HepG2 (cell line): ENCODE results near the gene BIRC6. TPM values are rescaled to one million over a fixed set of nuclear protein-coding genes. Genes with fewer than 3 reads are reported as not detected.

ENCODE experiments used
- ATAC-seq: fragments of 200-7000 bp; cut with Tn5 transposase; 3 replicates; pipeline ENCODE4 v1.9.1; 2020; ENCODE audit warnings: mild to moderate bottlenecking, moderate library complexity
- BruUV-seq: library from RNA; stranded (reverse); fragments of 400-500 nt; replicated peaks from 2 replicates; lab custom pipeline; 2021; lab: Mats Ljungman, UMichigan
- CTCF ChIA-PET: fragments of 300-600 bp; formaldehyde crosslinking; extraction: SDS; loops from one replicate; lab custom pipeline; 2021; ENCODE audit warnings: low total read pairs, inconsistent platforms, low intra/inter-chr PET ratio; lab: Yijun Ruan, JAX
- POLR2A ChIA-PET: fragments of 350-600 bp; sonication (Branson Sonifier 250); formaldehyde crosslinking; loops from one replicate; lab custom pipeline; 2020; ENCODE audit warnings: antibody characterized with exemption, inconsistent platforms; lab: Yijun Ruan, JAX
- DNase-seq: peaks from one replicate; pipeline ENCODE4 v3.0.0-alpha.2; 2015; ENCODE audit warnings: low spot score
- FAIRE-seq: peaks from 3 replicates; lab custom pipeline; 2011; peaks lifted over from hg19 to GRCh38; lab: Jason Lieb, UNC
- H2AFZ ChIP-seq: one replicate; pipeline ENCODE4 v1.6.1; 2011; ENCODE audit warnings: low read length, inconsistent platforms
- H3K27ac ChIP-seq: fragments of 300-600 bp; 3 replicates; pipeline ENCODE4 v1.8.0; 2011; ENCODE audit warnings: mixed run types, mild to moderate bottlenecking, mixed read lengths, low read length, inconsistent platforms; ENCODE audit not compliant: insufficient read depth; ENCODE audit errors: extremely low read length
- H3K27me3 ChIP-seq, 2 experiments: fragments of 200-600 bp in 1 of 2; 2 replicates in 1 of 2; 3 replicates in 1 of 2; pipeline versions ENCODE4 v1.6.0 to v1.8.0; 2011; ENCODE audit warnings: low read length in 2 of 2, mild to moderate bottlenecking in 2 of 2, moderate library complexity in 2 of 2, inconsistent platforms in 1 of 2; ENCODE audit not compliant: insufficient read depth in 2 of 2, control insufficient read depth in 1 of 2
- H3K36me3 ChIP-seq, 2 experiments: fragments of 200-600 bp in 1 of 2; replicated peaks in 1 of 2; 2 replicates in 1 of 2; 3 replicates in 1 of 2; pipeline versions ENCODE4 v1.5.1 to v1.8.0; 2011; ENCODE audit warnings: low read length in 2 of 2, inconsistent platforms in 1 of 2; ENCODE audit not compliant: insufficient read depth in 2 of 2, control insufficient read depth in 1 of 2
- H3K4me1 ChIP-seq: 2 replicates; pipeline ENCODE4 v1.5.1; 2012; ENCODE audit warnings: low read length, inconsistent platforms; ENCODE audit not compliant: insufficient read depth
- H3K4me2 ChIP-seq: 2 replicates; pipeline ENCODE4 v1.6.0; 2011; ENCODE audit warnings: low read depth, low read length, inconsistent platforms
- H3K4me3 ChIP-seq, 3 experiments: fragments of 200-600 bp in 1 of 3; sonication (generic), shearing (Covaris generic) in 1 of 3; replicated peaks in 1 of 3; 2 replicates each; pipeline ENCODE4 v1.5.1; 2011 to 2016; ENCODE audit warnings: low read length in 3 of 3, inconsistent platforms in 2 of 3, low read depth in 2 of 3, mild to moderate bottlenecking in 2 of 3, control low read depth in 1 of 3, mixed read lengths in 1 of 3; ENCODE audit not compliant: insufficient read depth in 1 of 3
- H3K79me2 ChIP-seq: one replicate; pipeline ENCODE4 v1.6.1; 2011; ENCODE audit warnings: low read length, inconsistent platforms; ENCODE audit not compliant: insufficient read depth
- H3K9ac ChIP-seq: 2 replicates; pipeline ENCODE4 v1.6.0; 2011; ENCODE audit warnings: mild to moderate bottlenecking, low read depth, low read length, inconsistent platforms; ENCODE audit not compliant: insufficient read depth
- H3K9me3 ChIP-seq: 2 replicates; pipeline ENCODE4 v1.5.1; 2012; ENCODE audit warnings: mild to moderate bottlenecking, low read length
- H4K20me1 ChIP-seq: 2 replicates; pipeline ENCODE4 v1.6.0; 2011; ENCODE audit warnings: inconsistent platforms, mild to moderate bottlenecking, low read length, moderate library complexity; ENCODE audit not compliant: insufficient read depth
- CBFB ChIP-seq: sonication (generic); formaldehyde crosslinking; IDR thresholded peaks from 2 replicates; pipeline ENCODE4 v1.4.0; 2020; ENCODE audit warnings: missing genetic modification reagents
- DR1 ChIP-seq: sonication (generic); formaldehyde crosslinking; IDR thresholded peaks from 2 replicates; pipeline ENCODE4 v1.8.0; 2021; ENCODE audit warnings: mild to moderate bottlenecking, missing genetic modification reagents, inconsistent platforms
- HOXA9 ChIP-seq: sonication (generic); formaldehyde crosslinking; IDR thresholded peaks from 2 replicates; pipeline ENCODE4 v1.8.1; 2022; ENCODE audit warnings: missing genetic modification reagents, mild to moderate bottlenecking, moderate library complexity, borderline replicate concordance
- IRX3 ChIP-seq: sonication (generic); formaldehyde crosslinking; IDR thresholded peaks from 2 replicates; pipeline ENCODE4 v1.8.1; 2023; ENCODE audit warnings: mild to moderate bottlenecking, low read depth, missing genetic modification reagents, borderline replicate concordance
- SCMH1 ChIP-seq: sonication (generic); formaldehyde crosslinking; IDR thresholded peaks from 2 replicates; pipeline ENCODE4 v1.9.0; 2021; ENCODE audit warnings: missing genetic modification reagents, mild to moderate bottlenecking, borderline replicate concordance
- ZFP36L1 ChIP-seq: sonication (generic); formaldehyde crosslinking; IDR thresholded peaks from 2 replicates; pipeline ENCODE4 v1.8.0; 2022; ENCODE audit warnings: mild to moderate bottlenecking, missing genetic modification reagents, moderate library complexity
- ZNF333 ChIP-seq: sonication (generic); formaldehyde crosslinking; IDR thresholded peaks from 2 replicates; pipeline ENCODE4 v1.4.0; 2020; ENCODE audit warnings: mild to moderate bottlenecking, missing genetic modification reagents, borderline replicate concordance
- ZNF879 ChIP-seq: sonication (generic); formaldehyde crosslinking; IDR thresholded peaks from 2 replicates; pipeline ENCODE4 v1.8.1; 2023; ENCODE audit warnings: missing genetic modification reagents
- WGBS: methylation state at CpG from one replicate; pipeline ENCODE4 v1.1.6; 2017; ENCODE audit warnings: low lambda C conversion rate; 5-methylcytosine and 5-hydroxymethylcytosine counted together
- in situ Hi-C: cut with HindIII; loops from 2 replicates; pipeline ENCODE4 v1.10.0; 2017; ENCODE audit warnings: low pct_unique_long_range_greater_than_20kb; ENCODE audit not compliant: extremely low pct_ligation_motif_present
- intact Hi-C: fragments of 100-400 bp; cut with micrococcal nuclease; formaldehyde crosslinking; loops from one replicate; pipeline ENCODE4 v1.10.0; 2022; ENCODE audit not compliant: unreplicated experiment
- polyA plus RNA-seq, 8 experiments: library from polyadenylated mRNA; depleted of rRNA in 3 of 8; stranded (reverse) in 7 of 8; unstranded in 1 of 8; fragments of >200 nt; fragmentation: Illumina TruSeq in 4 of 8; extraction: Trizol in 4 of 8; gene quantifications; 2 replicates each; pipeline versions ENCODE4 v1.2.1 to v1.2.3, GENCODE V29; 2011 to 2016; ENCODE audit warnings: low read depth in 4 of 8, missing spikeins in 1 of 8, mixed read lengths in 1 of 8; ENCODE audit not compliant: insufficient read depth in 1 of 8
- total RNA-seq, 5 experiments: library from RNA; depleted of rRNA; stranded (reverse); fragments of >200 nt; fragmentation: Illumina TruSeq; extraction: Trizol; gene quantifications; 2 replicates each; pipeline ENCODE4 v1.2.3, GENCODE V29; 2016; ENCODE audit warnings: low read depth in 1 of 5
- TF ChIP-seq, protein P1 (sequence below): IDR thresholded peaks from 2 replicates; pipeline ENCODE4 v1.6.1; 2016; ENCODE audit warnings: mild to moderate bottlenecking, missing biosample characterization, missing genetic modification reagents

Gene BIRC6
- total and polyA plus RNA-seq, 2 of the 13 experiments (the other 11 are each of a cell fraction or from before 2014, with no cell fraction given) = 65.6 to 120 TPM

DNA sequence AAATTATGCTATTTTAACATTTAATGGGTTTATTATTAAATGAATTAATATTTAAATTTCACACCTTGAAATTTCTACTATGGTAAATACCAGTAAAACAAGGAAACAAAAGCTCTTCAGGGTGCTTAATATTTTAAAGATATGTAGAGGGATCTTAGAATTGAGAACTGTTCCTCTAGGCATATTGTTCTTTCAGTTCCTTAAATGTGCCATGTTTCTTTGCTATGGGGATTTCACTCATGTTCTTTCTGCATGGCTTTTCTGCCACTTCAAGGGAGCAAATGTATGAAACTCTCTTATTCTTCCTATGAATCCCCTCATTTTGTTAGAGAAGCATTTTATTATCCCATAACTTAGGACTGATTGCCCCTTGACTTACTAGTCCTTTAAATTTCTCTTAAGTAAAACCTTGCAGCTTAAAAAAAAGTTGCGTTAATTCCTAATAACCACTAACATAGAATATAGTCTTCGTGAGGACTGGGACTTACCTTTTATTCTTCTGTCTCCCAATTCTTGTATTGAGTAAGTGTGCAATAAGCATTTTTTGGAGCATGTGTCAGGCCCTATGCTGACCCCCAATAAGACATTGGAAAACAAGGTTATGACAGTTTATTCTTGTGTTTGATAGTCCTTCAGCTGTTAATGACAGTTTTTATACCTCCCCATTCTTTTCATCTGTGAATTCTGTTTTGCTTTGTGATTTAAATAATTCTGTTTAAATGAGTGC, 95.7 kb downstream of the BIRC6 start:
- Histone ChIP-seq H3K27me3 (no peaks in the 10 kb centered on the region), H3K9ac (no peak overlapping the region), H3K79me2 (peaks cover 5% of the 10 kb centered on the region), H3K27ac (no peak overlapping the region), H4K20me1 (no peaks in the 10 kb centered on the region), H3K4me3 (no peak overlapping the region), H3K4me2 (no peak overlapping the region), H2AFZ (no peak overlapping the region), H3K4me1 (peaks cover 14% of the 10 kb centered on the region), H3K36me3 (peaks cover 3 to 37% of the 10 kb centered on the region in 2 experiments), H3K9me3 (no peaks in the 10 kb centered on the region)
- CTCF ChIA-PET = no interaction called here
- TF ChIP-seq ZNF333 (CRISPR knock-in tag) (no peak), CBFB (CRISPR knock-in tag) (no peak), IRX3 (no peak), HOXA9 (CRISPR knock-in tag) (no peak), SCMH1 (no peak), ZNF879 (CRISPR knock-in tag) (no peak), DR1 (CRISPR knock-in tag) (no peak), ZFP36L1 (CRISPR knock-in tag) (no peak)
- TF ChIP-seq, protein P1, sequence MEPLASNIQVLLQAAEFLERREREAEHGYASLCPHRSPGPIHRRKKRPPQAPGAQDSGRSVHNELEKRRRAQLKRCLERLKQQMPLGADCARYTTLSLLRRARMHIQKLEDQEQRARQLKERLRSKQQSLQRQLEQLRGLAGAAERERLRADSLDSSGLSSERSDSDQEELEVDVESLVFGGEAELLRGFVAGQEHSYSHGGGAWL (CRISPR knock-in tag) = no peak
- no peak for DNase-seq
- intact Hi-C loops (no loop called here), in situ Hi-C loops (no loop called here)
- WGBS = 99% methylated on average over 2 of the region's 2 CpGs
- no peak for ATAC-seq
- POLR2A ChIA-PET = no interaction called here
- FAIRE-seq = no peak
- no TSS peak for BruUV-seq
